SK-N-SH treated with all-trans-retinoic acid at 6 μM for 48 hours (cell line): ENCODE data around the gene XPNPEP2.

Source experiments
- ATAC-seq: fragments of 200-7000 bp; cut with Tn5 transposase; 3 replicates; pipeline ENCODE4 v1.9.1; 2020; ENCODE audit warnings: mild to moderate bottlenecking, moderate library complexity
- ARNTL ChIP-seq: fragments of 450-650 bp; formaldehyde crosslinking; IDR thresholded peaks from 2 replicates; pipeline ENCODE4 v1.5.0; 2020; ENCODE audit warnings: low read depth, mild to moderate bottlenecking, moderate library complexity, borderline replicate concordance
- BACH2 ChIP-seq: fragments of 250-450 bp; sonication (Bioruptor Pico); IDR thresholded peaks from 2 replicates; pipeline ENCODE4 v1.9.0; 2021; ENCODE audit warnings: mild to moderate bottlenecking, borderline replicate concordance
- CSRNP3 ChIP-seq: fragments of 250-450 bp; sonication (Bioruptor Pico); IDR thresholded peaks from 2 replicates; pipeline ENCODE4 v1.5.1; 2021; ENCODE audit warnings: mild to moderate bottlenecking, moderate library complexity
- ESRRG ChIP-seq: fragments of 250-450 bp; sonication (Bioruptor Pico); IDR thresholded peaks from 2 replicates; pipeline ENCODE4 v1.6.1; 2021; ENCODE audit warnings: mild to moderate bottlenecking
- GLIS3 ChIP-seq: fragments of 250-450 bp; sonication (Bioruptor Pico); IDR thresholded peaks from 2 replicates; pipeline ENCODE4 v1.5.0; 2020; ENCODE audit warnings: mild to moderate bottlenecking, moderate library complexity
- ISL1 ChIP-seq: fragments of 250-450 bp; sonication (Bioruptor Pico); IDR thresholded peaks from 2 replicates; pipeline ENCODE4 v2.1.2; 2022; ENCODE audit warnings: mild to moderate bottlenecking, moderate library complexity
- OSR1 ChIP-seq: fragments of 250-450 bp; sonication (Bioruptor Pico); IDR thresholded peaks from 2 replicates; pipeline ENCODE4 v1.8.0; 2022; ENCODE audit warnings: moderate library complexity, mild to moderate bottlenecking, inconsistent platforms
- PATZ1 ChIP-seq: fragments of 250-450 bp; sonication (Bioruptor Pico); IDR thresholded peaks from 2 replicates; pipeline ENCODE4 v1.8.0; 2020; ENCODE audit warnings: mild to moderate bottlenecking, moderate library complexity, borderline replicate concordance
- POU6F1 ChIP-seq: fragments of 250-450 bp; sonication (Bioruptor Pico); IDR thresholded peaks from 2 replicates; pipeline ENCODE4 v1.8.0; 2021; ENCODE audit warnings: low read depth, mild to moderate bottlenecking, moderate library complexity, borderline replicate concordance
- PPARA ChIP-seq: fragments of 250-450 bp; sonication (Bioruptor Pico); IDR thresholded peaks from 2 replicates; pipeline ENCODE4 v1.5.0; 2020; ENCODE audit warnings: mild to moderate bottlenecking, borderline replicate concordance
- SNAI2 ChIP-seq: fragments of 250-450 bp; sonication (Bioruptor Pico); IDR thresholded peaks from 2 replicates; pipeline ENCODE4 v1.5.0; 2020; ENCODE audit warnings: mild to moderate bottlenecking, moderate library complexity
- TCF4 ChIP-seq: fragments of 250-450 bp; sonication (Bioruptor Pico); IDR thresholded peaks from 2 replicates; pipeline ENCODE4 v1.8.0; 2021; ENCODE audit warnings: mild to moderate bottlenecking, moderate library complexity, borderline replicate concordance
- TSHZ2 ChIP-seq: fragments of 250-450 bp; sonication (Bioruptor Pico); IDR thresholded peaks from 2 replicates; pipeline ENCODE4 v1.5.0; 2020; ENCODE audit warnings: mild to moderate bottlenecking, moderate library complexity
- ZC3H10 ChIP-seq: fragments of 250-450 bp; sonication (Bioruptor Pico); IDR thresholded peaks from 2 replicates; pipeline ENCODE4 v1.5.1; 2021; ENCODE audit warnings: mild to moderate bottlenecking, moderate library complexity
- ZFP3 ChIP-seq: fragments of 250-450 bp; sonication (Bioruptor Pico); IDR thresholded peaks from 2 replicates; pipeline ENCODE4 v1.5.0; 2020; ENCODE audit warnings: mild to moderate bottlenecking, moderate library complexity
- ZNF565 ChIP-seq: fragments of 450-650 bp; formaldehyde crosslinking; conservative IDR thresholded peaks from 2 replicates; pipeline ENCODE4 v1.5.0; 2020; ENCODE audit warnings: low read depth, mild to moderate bottlenecking, moderate library complexity
- ZNF70 ChIP-seq: fragments of 450-650 bp; formaldehyde crosslinking; IDR thresholded peaks from 2 replicates; pipeline ENCODE4 v1.5.0; 2020; ENCODE audit warnings: mild to moderate bottlenecking, moderate library complexity
- ZNF8 ChIP-seq: fragments of 450-650 bp; formaldehyde crosslinking; IDR thresholded peaks from 2 replicates; pipeline ENCODE4 v1.5.0; 2020; ENCODE audit warnings: mild to moderate bottlenecking, moderate library complexity
- TF ChIP-seq, protein P1 (sequence below): fragments of 250-450 bp; sonication (Bioruptor Pico); IDR thresholded peaks from 2 replicates; pipeline ENCODE4 v1.5.1; 2020; ENCODE audit warnings: low read depth, mild to moderate bottlenecking, moderate library complexity

Gene XPNPEP2

GRCh38 chrX:129782706-129783105, 43.9 kb downstream of the XPNPEP2 start:
- no peak for TF ChIP-seq TCF4 (CRISPR knock-in tag)
- TF ChIP-seq ESRRG (CRISPR knock-in tag) = no peak
- TF ChIP-seq SNAI2 = no peak
- no peak for TF ChIP-seq GLIS3 (CRISPR knock-in tag)
- no peak for TF ChIP-seq ZC3H10
- TF ChIP-seq PATZ1 (CRISPR knock-in tag) = no peak
- TF ChIP-seq, protein P1, sequence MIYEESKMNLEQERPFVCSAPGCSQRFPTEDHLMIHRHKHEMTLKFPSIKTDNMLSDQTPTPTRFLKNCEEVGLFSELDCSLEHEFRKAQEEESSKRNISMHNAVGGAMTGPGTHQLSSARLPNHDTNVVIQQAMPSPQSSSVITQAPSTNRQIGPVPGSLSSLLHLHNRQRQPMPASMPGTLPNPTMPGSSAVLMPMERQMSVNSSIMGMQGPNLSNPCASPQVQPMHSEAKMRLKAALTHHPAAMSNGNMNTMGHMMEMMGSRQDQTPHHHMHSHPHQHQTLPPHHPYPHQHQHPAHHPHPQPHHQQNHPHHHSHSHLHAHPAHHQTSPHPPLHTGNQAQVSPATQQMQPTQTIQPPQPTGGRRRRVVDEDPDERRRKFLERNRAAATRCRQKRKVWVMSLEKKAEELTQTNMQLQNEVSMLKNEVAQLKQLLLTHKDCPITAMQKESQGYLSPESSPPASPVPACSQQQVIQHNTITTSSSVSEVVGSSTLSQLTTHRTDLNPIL (CRISPR knock-in tag) = no peak
- TF ChIP-seq OSR1 = no peak
- no peak for TF ChIP-seq ZNF565
- TF ChIP-seq ZNF70 (CRISPR knock-in tag) = no peak
- no peak for TF ChIP-seq POU6F1 (CRISPR knock-in tag)
- no peak for TF ChIP-seq CSRNP3 (CRISPR knock-in tag)
- TF ChIP-seq PPARA = no peak
- TF ChIP-seq ZNF8 (CRISPR knock-in tag) = no peak
- no peak for TF ChIP-seq TSHZ2 (CRISPR knock-in tag)
- no peak for TF ChIP-seq ISL1 (CRISPR knock-in tag)
- TF ChIP-seq, all 23 proteins: peak for 0
- ATAC-seq = no peak

- TF ChIP-seq CSRNP3 (CRISPR knock-in tag) (no peak), OSR1 (no peak), ZFP3 (CRISPR knock-in tag) (no peak), POU6F1 (CRISPR knock-in tag) (no peak), ARNTL (no peak), TCF4 (CRISPR knock-in tag) (no peak)
- no peak for ATAC-seq
These were observed 44.5 kb downstream of the XPNPEP2 start for GRCh38 chrX:129783291-129783713.

- TF ChIP-seq OSR1 = no peak
- no peak for TF ChIP-seq ZNF8 (CRISPR knock-in tag)
- no peak for TF ChIP-seq BACH2 (CRISPR knock-in tag)
- no peak for TF ChIP-seq ZNF70 (CRISPR knock-in tag)
- no peak for TF ChIP-seq GLIS3 (CRISPR knock-in tag)
- TF ChIP-seq ESRRG (CRISPR knock-in tag) = no peak
- no peak for TF ChIP-seq ARNTL
- no peak for TF ChIP-seq POU6F1 (CRISPR knock-in tag)
- no peak for TF ChIP-seq ZFP3 (CRISPR knock-in tag)
- no peak for ATAC-seq
These were observed 45.6 kb downstream of the XPNPEP2 start for GRCh38 chrX:129784371-129784770.
